B cell (primary cell): ENCODE data around the gene GJE1.

ENCODE experiments used
- CTCF ChIP-seq: fragments of 200-600 bp; IDR thresholded peaks from one replicate; pipeline ENCODE4 v1.8.0; 2022; ENCODE audit warnings: antibody characterized with exemption, mild to moderate bottlenecking
- EZH2 ChIP-seq: IDR thresholded peaks from 2 replicates; pipeline ENCODE4 v1.6.1; 2012; ENCODE audit warnings: borderline replicate concordance, low read depth, mild to moderate bottlenecking, moderate library complexity, low read length; ENCODE audit not compliant: insufficient read depth, poor library complexity, severe bottlenecking

GRCh38 chr6:142146828-142147662, 14.3 kb downstream of the GJE1 start, which contains the start of the genes NMBR and VTA1:
- TF ChIP-seq CTCF: peak; percentile 96
- no peak for TF ChIP-seq EZH2
